GM04503 (cell line): Measurements from ENCODE around the gene OGFOD3.
"Not testable (repeated sequence)": the region's sequence is repeated elsewhere in the genome, so short reads cannot be mapped to it uniquely, and the experiment has no call there.

Experiments
- DNase-seq: peaks from one replicate; pipeline ENCODE4 v3.0.0-alpha.2; 2012; ENCODE audit warnings: low read depth

Gene OGFOD3

GRCh38 chr17:82418001-82418986 is at the start of gene OGFOD3, which contains the start of gene HEXD:
Gene OGFOD3, minus strand, starts transcription at chr17:82418586. Its CDS starts 101 bp downstream, at chr17:82418485.
Gene HEXD, plus strand, starts transcription at chr17:82418347. Its CDS starts 1,453 bp downstream, at chr17:82419800.
- DNase-seq = peak; percentile 34

DNA sequence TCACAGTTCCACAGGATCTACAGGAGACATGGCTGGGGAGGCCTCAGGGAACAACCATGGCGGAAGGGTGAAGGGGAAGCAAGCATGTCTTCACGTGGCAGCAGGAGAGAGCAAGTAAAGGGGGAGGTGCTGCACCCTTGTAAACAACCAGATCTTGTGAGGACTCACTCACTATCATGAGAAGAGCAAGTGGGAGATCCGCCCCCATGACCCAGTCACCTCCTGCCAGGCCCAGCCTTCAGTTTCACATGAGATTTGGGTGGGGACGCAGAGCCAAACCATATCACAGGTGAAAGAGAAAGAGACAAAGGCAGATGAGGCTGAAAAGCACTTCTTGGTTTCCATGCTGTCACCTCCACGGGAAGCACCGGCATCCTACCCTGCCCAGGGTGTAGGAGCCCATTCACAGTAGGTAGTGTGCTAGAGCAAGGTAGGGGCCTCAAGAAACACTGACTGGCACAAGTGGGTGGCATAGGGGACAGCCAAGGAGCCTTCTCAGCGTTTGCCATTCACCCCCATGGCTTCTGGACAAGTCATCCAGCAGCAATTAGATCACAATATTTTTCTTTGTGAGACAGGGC is 46.7 kb upstream of the OGFOD3 start:
- no peak for DNase-seq

- no peak for DNase-seq
These were observed 46.2 kb upstream of the OGFOD3 start for GRCh38 chr17:82464567-82464929.

- DNase-seq = no peak
These were observed 45.7 kb upstream of the OGFOD3 start for GRCh38 chr17:82463925-82464566.

- DNase-seq = no peak
These were observed 45.0 kb upstream of the OGFOD3 start for GRCh38 chr17:82463391-82463790.

DNA sequence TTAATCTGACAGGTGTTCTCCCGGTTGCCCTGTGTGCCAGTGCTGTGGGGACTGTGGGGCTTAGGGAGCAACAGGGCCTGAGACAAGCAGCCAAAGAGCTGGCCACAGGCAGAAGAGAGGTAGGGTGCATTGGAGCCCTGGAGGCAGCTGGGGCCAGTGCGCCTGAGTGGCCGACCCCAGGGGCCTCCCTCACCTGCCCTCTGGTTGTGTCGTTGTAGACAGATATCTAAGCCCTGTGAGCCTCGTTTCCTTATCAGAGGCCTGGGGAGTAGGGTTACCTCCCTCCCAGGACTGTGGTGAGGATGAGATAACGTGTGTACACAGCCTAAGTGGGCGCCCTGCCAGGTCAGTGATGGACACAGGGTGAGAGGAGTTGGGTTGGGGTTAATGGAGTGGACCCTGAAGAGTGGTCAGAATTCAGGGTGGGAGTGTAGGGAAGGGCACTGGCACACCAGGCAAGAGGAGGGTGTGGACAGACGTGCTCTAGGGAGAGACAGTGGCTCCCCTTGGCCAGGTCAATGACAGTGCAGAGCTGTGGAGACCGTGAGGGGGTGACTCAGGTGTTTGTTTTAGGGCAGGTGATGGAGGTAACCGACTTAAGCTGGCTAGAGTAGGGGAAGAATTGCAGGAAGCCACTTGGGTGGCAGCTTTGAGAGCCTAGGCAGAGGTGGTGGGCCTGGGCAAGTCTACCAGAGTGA is 43.6 kb upstream of the OGFOD3 start:
- DNase-seq = no peak

- DNase-seq = not testable (repeated sequence)
These were observed 41.5 kb upstream of the OGFOD3 start for GRCh38 chr17:82459936-82460335.

GRCh38 chr17:82458885-82459424 is 40.6 kb upstream of the OGFOD3 start:
- no peak for DNase-seq

- peak; percentile 90 for DNase-seq
These were observed 39.9 kb upstream of the OGFOD3 start, which contains the start of gene NARF for GRCh38 chr17:82458179-82458884. Gene NARF, plus strand, starts transcription at chr17:82458741. Its CDS starts 63 bp downstream, at chr17:82458804.

DNA sequence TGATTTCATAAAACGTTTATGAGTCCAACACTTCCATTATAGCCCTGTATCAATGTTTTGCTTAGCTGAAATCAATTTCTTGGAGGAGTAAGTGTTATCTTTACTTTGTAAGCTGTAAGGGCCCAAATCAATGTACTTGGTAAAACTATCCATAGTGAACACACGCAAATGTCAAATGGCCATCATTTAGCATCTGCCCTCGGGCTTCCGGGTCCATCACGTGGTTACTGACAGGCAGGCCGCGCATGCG is 39.5 kb upstream of the OGFOD3 start:
- DNase-seq = peak; percentile 40

DNA sequence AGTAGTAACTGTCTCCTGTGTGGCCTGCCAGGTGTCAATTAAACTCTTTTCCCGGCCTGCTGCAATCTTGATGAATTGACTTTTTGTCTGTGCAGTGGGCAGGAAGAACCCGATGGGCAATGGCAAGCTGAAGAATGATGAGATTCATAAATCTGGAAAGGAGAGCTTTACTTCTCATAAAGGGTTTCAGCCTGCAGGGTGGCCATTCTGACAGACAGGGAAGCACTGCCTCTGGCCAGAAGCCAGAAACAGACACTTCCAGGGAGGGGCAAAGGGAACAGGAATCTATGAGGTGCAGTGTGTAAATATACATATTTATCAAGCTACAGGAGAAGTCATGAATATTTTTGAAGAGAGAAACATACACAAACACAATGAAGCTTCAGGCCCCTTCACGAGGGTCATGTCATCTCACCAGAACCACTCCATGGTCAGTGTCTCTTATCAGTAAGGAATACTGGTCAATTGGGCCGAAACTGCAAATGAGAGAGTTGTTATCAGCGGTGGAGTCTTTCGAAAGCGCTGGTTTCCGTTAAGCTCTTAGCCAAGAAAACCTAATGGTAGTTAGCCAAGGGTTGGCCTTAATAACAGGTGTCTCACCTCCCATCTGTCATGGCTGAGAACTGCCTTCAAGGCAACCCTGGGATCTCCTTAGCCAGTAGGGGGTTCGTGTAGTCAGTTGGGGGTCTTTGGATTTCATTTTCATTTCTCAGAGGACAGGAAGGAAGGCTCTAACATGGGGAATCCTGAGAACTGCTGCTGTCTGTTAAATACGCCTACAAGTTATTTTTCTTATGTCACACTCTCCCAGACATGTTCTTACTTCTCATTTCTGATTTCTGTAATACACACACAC is 38.9 kb upstream of the OGFOD3 start:
- DNase-seq = no peak

DNA sequence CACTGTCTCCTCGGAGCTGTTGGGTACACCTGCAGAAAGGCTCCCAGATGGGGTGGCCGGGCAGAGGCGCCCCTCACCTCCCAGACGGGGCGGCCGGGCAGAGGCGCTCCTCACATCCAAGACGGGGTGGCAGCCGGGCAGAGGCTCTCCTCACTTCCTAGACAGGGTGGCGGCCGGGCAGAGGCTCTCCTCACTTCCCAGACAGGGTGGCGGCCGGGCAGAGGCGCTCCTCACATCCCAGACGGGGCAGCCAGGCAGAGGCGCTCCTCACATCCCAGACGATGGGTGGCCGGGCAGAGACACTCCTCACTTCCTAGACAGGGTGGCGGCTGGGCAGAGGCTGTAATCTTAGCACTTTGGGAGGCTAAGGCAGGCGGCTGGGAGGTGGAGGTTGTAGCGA is 35.3 kb upstream of the OGFOD3 start:
- DNase-seq = not testable (repeated sequence)

DNA sequence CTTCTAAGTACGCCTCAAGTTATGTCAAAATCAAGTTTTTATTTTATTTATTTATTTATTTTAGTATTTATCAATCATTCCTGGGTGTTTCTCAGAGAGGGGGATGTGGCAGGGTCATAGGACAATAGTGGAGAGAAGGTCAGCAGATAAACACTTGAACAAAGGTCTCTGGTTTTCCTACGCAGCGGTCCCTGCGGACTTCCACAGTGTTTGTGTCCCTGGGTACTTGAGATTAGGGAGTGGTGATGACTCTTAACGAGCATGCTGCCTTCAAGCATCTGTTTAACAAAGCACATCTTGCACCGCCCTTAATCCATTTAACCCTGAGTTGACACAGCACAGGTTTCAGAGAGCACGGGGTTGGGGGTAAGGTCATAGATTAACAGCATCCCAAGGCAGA is 34.8 kb upstream of the OGFOD3 start:
- not testable (repeated sequence) for DNase-seq

GRCh38 chr17:82452162-82452561 is 33.8 kb upstream of the OGFOD3 start:
- DNase-seq = no peak

DNA sequence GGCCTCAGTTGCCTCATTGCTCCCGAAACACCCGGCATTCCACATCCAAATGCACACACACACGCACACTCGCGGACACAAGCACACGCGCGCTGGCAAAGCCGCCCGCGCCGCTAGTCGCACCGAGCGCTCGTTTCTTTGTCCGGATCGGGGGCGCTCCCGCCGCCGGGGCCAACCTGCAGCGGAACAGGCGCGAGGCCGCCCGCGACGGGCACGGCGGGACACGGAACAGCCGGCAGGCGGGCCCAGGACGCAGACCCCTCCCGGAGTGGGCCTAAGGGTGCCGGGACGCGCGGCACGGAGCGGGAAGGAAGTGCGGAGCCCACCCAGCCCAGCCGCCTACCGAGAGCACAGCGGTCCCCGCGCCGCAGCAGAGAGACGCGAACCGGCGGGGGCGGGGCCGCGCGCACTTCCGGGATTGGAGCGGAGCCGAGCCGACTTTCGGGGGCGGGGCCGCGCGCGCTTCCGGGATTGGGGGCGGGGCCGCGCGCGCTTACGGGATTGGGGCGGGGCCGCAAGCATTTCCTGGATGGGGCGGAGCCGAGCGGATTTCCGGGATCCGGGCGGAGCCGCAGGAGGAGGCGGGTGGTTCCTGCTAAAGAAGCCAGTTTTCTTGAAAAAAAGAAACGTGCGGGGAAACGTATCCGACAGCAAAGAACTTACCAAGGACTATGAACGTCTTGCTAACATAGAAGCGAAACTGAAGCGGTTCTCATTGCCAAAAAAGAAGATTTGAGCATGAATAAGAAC is 32.1 kb upstream of the OGFOD3 start, which contains the start of gene CYBC1:
Gene CYBC1 (minus strand): TSS at position 396 of the 750 bp plus-strand sequence. CDS start 1,498 bp downstream, outside the sequence.
- peak; percentile 42 for DNase-seq

GRCh38 chr17:82449883-82450356 is 31.5 kb upstream of the OGFOD3 start:
- no peak for DNase-seq

DNA sequence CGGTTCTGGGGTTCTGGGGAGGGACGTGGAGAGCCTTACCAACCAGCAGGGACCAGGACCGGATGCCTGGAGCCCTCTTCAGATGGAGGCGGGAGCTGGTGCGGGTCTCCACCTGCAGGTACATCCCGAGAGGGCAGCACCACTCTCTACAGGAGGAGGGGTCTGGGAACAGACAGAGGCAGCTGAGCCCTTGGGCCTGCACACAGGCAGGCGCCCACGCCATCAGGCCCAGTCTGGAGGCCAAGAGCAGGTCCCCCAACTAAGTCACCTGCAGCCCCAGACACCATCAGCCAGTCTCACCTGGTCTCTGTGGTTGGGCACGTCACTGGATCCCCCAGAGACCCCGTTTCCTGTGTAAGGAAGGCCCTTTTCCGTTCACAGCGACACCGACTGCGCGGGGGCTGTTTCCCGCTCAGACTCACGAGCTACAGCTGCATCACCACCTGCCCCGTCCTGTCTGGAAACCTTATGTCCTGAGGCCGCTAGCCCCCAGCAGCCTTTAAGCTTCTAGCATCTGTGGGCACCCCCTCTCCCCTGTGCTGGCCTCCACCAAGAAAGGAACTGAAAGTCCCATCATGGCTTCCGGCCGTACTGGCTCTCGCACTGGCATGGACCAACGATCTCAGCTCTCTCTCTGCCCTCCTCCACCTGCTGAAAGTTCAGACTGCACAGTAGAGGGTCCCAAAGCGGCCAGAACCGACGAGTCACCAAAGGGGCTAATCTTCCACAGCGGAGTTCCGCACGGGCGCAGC is 30.9 kb upstream of the OGFOD3 start:
- DNase-seq = no peak

DNA sequence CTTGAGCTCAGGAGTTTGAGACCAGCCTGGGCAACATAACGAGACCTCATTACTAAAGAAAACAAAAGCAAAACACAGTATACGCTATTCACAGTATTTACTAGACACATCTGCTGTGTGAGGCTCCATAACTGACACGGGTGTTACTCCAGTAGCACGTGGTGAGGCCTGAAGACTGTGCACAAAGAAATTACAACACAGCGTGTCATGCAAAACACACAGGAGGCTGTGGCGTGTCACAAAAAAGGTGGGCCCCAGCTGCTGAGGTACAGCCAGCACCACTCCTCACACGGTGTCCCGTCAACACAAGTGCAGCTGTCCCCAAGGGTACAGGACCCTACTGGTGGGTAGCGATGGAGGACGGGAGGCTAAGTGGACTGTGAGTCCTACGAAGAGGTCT is 29.5 kb upstream of the OGFOD3 start:
- DNase-seq = no peak

GRCh38 chr17:82446649-82447048 is 28.3 kb upstream of the OGFOD3 start:
- DNase-seq = no peak
